ENCODE results near the gene ENC1. TPM values are rescaled to one million over a fixed set of nuclear protein-coding genes. Genes with fewer than 3 reads are reported as not detected.

ENC1 gene
- total RNA-seq, 4 donors from 2014 or later, result 7.8 to 22.1 (median 12.9) TPM

- ATAC-seq (ENCODE audit: low FRiP score), result no peak
- DNase-seq (ENCODE audit: low spot score), result no peak
- no peak for TF ChIP-seq CTCF (IDR thresholded peaks at IDR 0.05)
Measured at GRCh38 chr5:74621492-74621891, 19.0 kb downstream of the ENC1 start.

- no peak for ATAC-seq (ENCODE audit: low FRiP score)
- no peak for DNase-seq (ENCODE audit: low spot score)
- TF ChIP-seq CTCF (IDR thresholded peaks at IDR 0.05), result no peak
Measured at GRCh38 chr5:74619308-74619707, 21.2 kb downstream of the ENC1 start.

- no peak for TF ChIP-seq CTCF (IDR thresholded peaks at IDR 0.05)
- ATAC-seq (ENCODE audit: low FRiP score) (no peak), DNase-seq (ENCODE audit: low spot score) (no peak)
Measured at GRCh38 chr5:74618106-74618505, 22.4 kb downstream of the ENC1 start.

- DNase-seq (ENCODE audit: low spot score), result no peak
- no peak for TF ChIP-seq CTCF (IDR thresholded peaks at IDR 0.05)
- ATAC-seq (ENCODE audit: low FRiP score), result no peak
Measured at GRCh38 chr5:74617202-74617601, 23.3 kb downstream of the ENC1 start.

- ATAC-seq (ENCODE audit: low FRiP score) (no peak), DNase-seq (ENCODE audit: low spot score) (no peak)
- no peak for TF ChIP-seq CTCF (IDR thresholded peaks at IDR 0.05)
Measured at GRCh38 chr5:74616236-74617146, 24.0 kb downstream of the ENC1 start.

GRCh38 chr5:74613283-74613682 lies 27.2 kb downstream of the ENC1 start:
- no peak for TF ChIP-seq CTCF (IDR thresholded peaks at IDR 0.05)
- DNase-seq (ENCODE audit: low spot score) (no peak), ATAC-seq (ENCODE audit: low FRiP score) (no peak)

GRCh38 chr5:74612045-74612444 lies 28.5 kb downstream of the ENC1 start:
- no peak for TF ChIP-seq CTCF (IDR thresholded peaks at IDR 0.05)
- ATAC-seq (ENCODE audit: low FRiP score) (no peak), DNase-seq (ENCODE audit: low spot score) (no peak)
